Tibial artery (tissue), 4 donors: ENCODE measurements around the gene C14orf132.

Experiments
- DNase-seq, 2 donors: peaks; one replicate each; pipeline ENCODE4 v3.0.0-alpha.2; 2019
- H3K27ac ChIP-seq, 2 donors: fragments of 200-600 bp; sonication (generic) in 1 of 2; 1 replicate in 1 of 2; 2 replicates in 1 of 2; pipeline ENCODE4 v1.5.1; 2018 to 2019; ENCODE audit warnings: mild to moderate bottlenecking in 1 of 2
- H3K27me3 ChIP-seq, 2 donors: fragments of 200-600 bp; sonication (generic) in 1 of 2; one replicate each; pipeline versions ENCODE4 v1.5.1 to v1.6.0; 2016 to 2019
- H3K36me3 ChIP-seq, 3 donors: fragments of 200-600 bp; sonication (generic) in 2 of 3; one replicate each; pipeline ENCODE4 v1.5.1; 2016 to 2019; ENCODE audit warnings: mild to moderate bottlenecking in 2 of 3
- H3K4me1 ChIP-seq, 4 donors: fragments of 200-600 bp; sonication (generic) in 2 of 4; 1 replicate in 3 of 4; 2 replicates in 1 of 4; pipeline ENCODE4 v1.5.1; 2016 to 2019
- H3K4me3 ChIP-seq, 2 donors: fragments of 200-600 bp; sonication (generic) in 1 of 2; 1 replicate in 1 of 2; 2 replicates in 1 of 2; pipeline ENCODE4 v1.5.1; 2018 to 2019; ENCODE audit warnings: mild to moderate bottlenecking in 2 of 2
- H3K9me3 ChIP-seq, 3 donors: fragments of 200-600 bp; sonication (generic) in 1 of 3; one replicate each; pipeline ENCODE4 v1.5.1; 2016 to 2019
- intact Hi-C: fragments of 100-400 bp; cut with DNase I; formaldehyde crosslinking; loops from one replicate; pipeline ENCODE4 v1.15.0; 2023; ENCODE audit warnings: low total_unique reads
- TF ChIP-seq, protein P1 (sequence below), 2 experiments: fragments of 200-600 bp in 1 of 2; fragments of 450-650 bp in 1 of 2; IDR thresholded peaks; one replicate each; pipeline ENCODE4 v1.5.1; 2017 to 2019; ENCODE audit warnings: antibody characterized with exemption in 2 of 2, mild to moderate bottlenecking in 1 of 2, moderate library complexity in 1 of 2

Gene C14orf132

GRCh38 chr14:96120941-96121340 is 81.8 kb downstream of the C14orf132 start:
- no peak for DNase-seq
- no peak overlapping the region for H3K27ac ChIP-seq

DNA sequence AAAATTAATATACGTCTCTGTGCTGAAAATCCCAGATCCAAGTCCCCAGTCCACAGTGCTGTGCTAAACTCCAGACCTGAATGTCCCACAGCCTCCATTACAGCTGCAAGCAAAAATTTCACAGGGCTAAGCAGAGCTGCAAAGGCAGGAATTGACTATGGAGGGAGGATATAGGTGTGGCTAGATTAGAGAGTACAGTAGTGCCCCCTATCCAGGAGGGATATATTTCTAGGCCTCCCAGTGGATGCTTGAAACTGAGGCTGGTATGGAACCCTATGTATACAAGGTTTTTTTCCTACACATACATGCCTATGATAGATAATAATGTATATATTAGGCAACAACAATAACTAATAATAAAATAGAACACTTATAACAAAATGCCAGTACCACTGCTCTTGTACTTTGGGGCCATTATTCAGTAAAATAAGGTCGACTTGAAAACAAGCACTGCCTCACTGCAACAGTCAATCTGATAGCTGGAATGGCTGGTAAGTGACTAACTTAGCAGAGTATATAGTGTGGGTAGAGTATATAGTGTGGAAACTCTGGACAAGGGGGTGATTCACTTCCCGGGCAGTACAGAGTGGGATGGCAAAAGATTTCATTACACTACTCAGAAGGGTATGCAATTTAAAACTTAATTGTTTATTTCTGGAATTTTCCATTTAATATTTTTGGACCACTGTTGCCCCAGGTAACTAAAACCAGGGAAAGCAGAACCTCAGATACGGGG is 82.7 kb downstream of the C14orf132 start:
- Histone ChIP-seq H3K27me3 (peaks cover 0 to 5% of the 10 kb centered on the region in 2 donors), H3K36me3 (no peaks in the 10 kb centered on the region), H3K27ac (no peak overlapping the region), H3K9me3 (peaks cover 0 to 6% (median 0%) of the 10 kb centered on the region in 3 donors), H3K4me3 (no peak overlapping the region), H3K4me1 (no peaks in the 10 kb centered on the region)
- TF ChIP-seq, protein P1, sequence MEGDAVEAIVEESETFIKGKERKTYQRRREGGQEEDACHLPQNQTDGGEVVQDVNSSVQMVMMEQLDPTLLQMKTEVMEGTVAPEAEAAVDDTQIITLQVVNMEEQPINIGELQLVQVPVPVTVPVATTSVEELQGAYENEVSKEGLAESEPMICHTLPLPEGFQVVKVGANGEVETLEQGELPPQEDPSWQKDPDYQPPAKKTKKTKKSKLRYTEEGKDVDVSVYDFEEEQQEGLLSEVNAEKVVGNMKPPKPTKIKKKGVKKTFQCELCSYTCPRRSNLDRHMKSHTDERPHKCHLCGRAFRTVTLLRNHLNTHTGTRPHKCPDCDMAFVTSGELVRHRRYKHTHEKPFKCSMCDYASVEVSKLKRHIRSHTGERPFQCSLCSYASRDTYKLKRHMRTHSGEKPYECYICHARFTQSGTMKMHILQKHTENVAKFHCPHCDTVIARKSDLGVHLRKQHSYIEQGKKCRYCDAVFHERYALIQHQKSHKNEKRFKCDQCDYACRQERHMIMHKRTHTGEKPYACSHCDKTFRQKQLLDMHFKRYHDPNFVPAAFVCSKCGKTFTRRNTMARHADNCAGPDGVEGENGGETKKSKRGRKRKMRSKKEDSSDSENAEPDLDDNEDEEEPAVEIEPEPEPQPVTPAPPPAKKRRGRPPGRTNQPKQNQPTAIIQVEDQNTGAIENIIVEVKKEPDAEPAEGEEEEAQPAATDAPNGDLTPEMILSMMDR (IDR thresholded peaks at IDR 0.05), result no peak
- intact Hi-C loops, result no loop called here
- DNase-seq, result no peak

More at GRCh38 chr14:96120941-96121340, 81.8 kb downstream of the C14orf132 start:
- Histone ChIP-seq H3K9me3 (peaks cover 0 to 6% (median 0%) of the 10 kb centered on the region in 3 donors), H3K4me3 (no peak overlapping the region), H3K36me3 (no peaks in the 10 kb centered on the region), H3K4me1 (no peaks in the 10 kb centered on the region), H3K27me3 (peaks cover 0 to 5% of the 10 kb centered on the region in 2 donors)
- TF ChIP-seq, protein P1 (IDR thresholded peaks at IDR 0.05), result no peak
- intact Hi-C loops, result no loop called here

GRCh38 chr14:96122496-96122895 is 83.3 kb downstream of the C14orf132 start:
- H3K27me3 ChIP-seq, result peaks cover 0 to 3% of the 10 kb centered on the region in 2 donors
- H3K36me3 ChIP-seq, result no peaks in the 10 kb centered on the region
- no peak overlapping the region for H3K27ac ChIP-seq
- peaks cover 0 to 5% (median 0%) of the 10 kb centered on the region in 3 donors for H3K9me3 ChIP-seq
- H3K4me1 ChIP-seq, result no peaks in the 10 kb centered on the region
- no peak for DNase-seq
- H3K4me3 ChIP-seq, result no peak overlapping the region
- TF ChIP-seq, protein P1 (IDR thresholded peaks at IDR 0.05), result no peak
- intact Hi-C loops, result no loop called here

DNA sequence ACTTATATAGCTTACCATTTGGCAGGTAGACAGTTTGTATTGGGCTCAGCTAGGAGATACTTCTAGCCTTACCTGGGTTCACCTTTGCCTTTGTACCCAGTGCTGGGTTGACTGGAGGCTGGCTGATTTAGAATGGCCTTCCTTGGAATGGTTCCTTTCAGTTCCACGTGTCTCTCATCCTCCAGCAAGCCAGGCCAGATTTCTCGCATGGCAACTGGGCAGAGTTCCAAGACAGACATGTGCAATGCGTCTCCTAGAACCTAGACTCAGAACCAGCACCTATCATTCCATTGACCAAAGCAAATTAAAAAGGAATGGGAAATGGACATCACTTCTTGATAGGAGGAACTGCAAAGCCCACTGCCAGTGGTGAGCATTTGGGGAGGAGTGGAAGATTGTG is 86.4 kb downstream of the C14orf132 start:
- H3K27me3 ChIP-seq, result no peaks in the 10 kb centered on the region
- no peaks in the 10 kb centered on the region for H3K9me3 ChIP-seq
- H3K4me3 ChIP-seq, result no peak overlapping the region
- intact Hi-C loops, result no loop called here
- H3K4me1 ChIP-seq, result no peaks in the 10 kb centered on the region
- TF ChIP-seq, protein P1 (IDR thresholded peaks at IDR 0.05), result no peak
- no peak overlapping the region for H3K27ac ChIP-seq
- no peaks in the 10 kb centered on the region for H3K36me3 ChIP-seq
- no peak for DNase-seq

DNA sequence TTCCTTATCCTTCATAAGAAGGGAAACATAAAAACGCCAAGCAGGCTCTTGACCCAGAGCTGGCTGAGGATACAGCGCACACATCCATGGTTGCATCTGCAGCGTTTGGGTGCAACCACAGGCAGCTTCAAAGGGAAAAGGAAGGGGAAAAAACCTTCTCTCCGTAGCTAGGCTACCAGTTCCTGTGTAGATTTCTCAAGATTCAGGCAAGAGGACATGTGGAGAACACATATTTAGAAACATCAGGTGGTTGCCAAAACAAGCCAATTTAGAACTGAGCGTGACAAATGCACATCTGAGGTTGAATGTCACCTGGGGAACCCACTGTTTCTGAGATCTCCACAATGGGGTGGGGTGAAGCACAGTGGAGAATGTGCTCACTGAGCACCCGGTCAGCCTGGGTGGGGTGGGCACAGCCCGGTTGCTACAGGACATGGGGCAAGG is 87.2 kb downstream of the C14orf132 start:
- H3K27ac ChIP-seq, result no peak overlapping the region
- no peak overlapping the region for H3K4me3 ChIP-seq
- H3K9me3 ChIP-seq, result no peaks in the 10 kb centered on the region
- no peaks in the 10 kb centered on the region for H3K36me3 ChIP-seq
- intact Hi-C loops, result no loop called here
- DNase-seq, result no peak
- TF ChIP-seq, protein P1 (IDR thresholded peaks at IDR 0.05), result no peak
- H3K4me1 ChIP-seq, result no peaks in the 10 kb centered on the region
- peaks cover 0 to 3% of the 10 kb centered on the region in 2 donors for H3K27me3 ChIP-seq
